ENCODE measurements around the gene CYYR1. TPM values are rescaled to one million over a fixed set of nuclear protein-coding genes. Genes with fewer than 3 reads are reported as not detected.

The CYYR1 gene
- total RNA-seq, 1 experiment from 2014 or later: not detected

DNA sequence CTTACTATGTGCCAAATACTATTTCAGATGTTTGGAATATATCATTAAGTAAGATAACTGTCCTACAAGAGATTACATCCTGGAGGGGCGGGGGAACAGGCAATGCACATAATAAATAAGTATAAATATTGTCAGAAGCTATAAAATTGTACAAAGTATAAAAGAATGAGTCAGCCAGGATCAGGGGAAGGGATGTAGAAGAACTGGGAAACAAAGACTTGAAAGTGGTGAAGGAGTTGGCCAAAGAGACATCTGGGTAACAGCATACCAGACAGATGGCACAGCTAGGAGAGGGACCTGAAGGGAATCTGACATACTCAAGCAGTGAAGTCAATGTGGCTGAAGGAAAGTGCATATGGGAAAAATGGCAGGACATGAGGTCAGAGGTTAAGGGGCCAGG, 53.9 kb downstream of the CYYR1 start:
- POLR2A ChIA-PET: no interaction called here
- in situ Hi-C loops (cut with HindIII; ENCODE audit: low pct_unique_long_range_greater_than_20kb, low sequenced_read_pairs): no loop called here

GRCh38 chr21:26515257-26515656, 57.8 kb downstream of the CYYR1 start:
- no peak for TF ChIP-seq POLR2AphosphoS5 (IDR thresholded peaks at IDR 0.05; ENCODE audit: low read depth, low read length)
- no peak for TF ChIP-seq REST (IDR thresholded peaks at IDR 0.05; ENCODE audit: insufficient read depth in 1 of 2, low read depth in 2 of 2, low read length in 1 of 2)
- TF ChIP-seq, protein P1, sequence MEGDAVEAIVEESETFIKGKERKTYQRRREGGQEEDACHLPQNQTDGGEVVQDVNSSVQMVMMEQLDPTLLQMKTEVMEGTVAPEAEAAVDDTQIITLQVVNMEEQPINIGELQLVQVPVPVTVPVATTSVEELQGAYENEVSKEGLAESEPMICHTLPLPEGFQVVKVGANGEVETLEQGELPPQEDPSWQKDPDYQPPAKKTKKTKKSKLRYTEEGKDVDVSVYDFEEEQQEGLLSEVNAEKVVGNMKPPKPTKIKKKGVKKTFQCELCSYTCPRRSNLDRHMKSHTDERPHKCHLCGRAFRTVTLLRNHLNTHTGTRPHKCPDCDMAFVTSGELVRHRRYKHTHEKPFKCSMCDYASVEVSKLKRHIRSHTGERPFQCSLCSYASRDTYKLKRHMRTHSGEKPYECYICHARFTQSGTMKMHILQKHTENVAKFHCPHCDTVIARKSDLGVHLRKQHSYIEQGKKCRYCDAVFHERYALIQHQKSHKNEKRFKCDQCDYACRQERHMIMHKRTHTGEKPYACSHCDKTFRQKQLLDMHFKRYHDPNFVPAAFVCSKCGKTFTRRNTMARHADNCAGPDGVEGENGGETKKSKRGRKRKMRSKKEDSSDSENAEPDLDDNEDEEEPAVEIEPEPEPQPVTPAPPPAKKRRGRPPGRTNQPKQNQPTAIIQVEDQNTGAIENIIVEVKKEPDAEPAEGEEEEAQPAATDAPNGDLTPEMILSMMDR (IDR thresholded peaks at IDR 0.05): no peak
- TF ChIP-seq SIN3A (IDR thresholded peaks at IDR 0.05; ENCODE audit: borderline replicate concordance, insufficient read depth, low read depth, low read length): no peak
- TF ChIP-seq TCF7L2 (IDR thresholded peaks at IDR 0.05; ENCODE audit: low read depth, low read length): no peak
- Histone ChIP-seq H3K4me1 (ENCODE audit: control insufficient read depth, insufficient read depth, low read length) (no peaks in the 10 kb centered on the region), H3K27me3 (ENCODE audit: control insufficient read depth, insufficient read depth, low read length) (no peaks in the 10 kb centered on the region), H3K27ac (ENCODE audit: low read length) (no peak overlapping the region), H3K36me3 (ENCODE audit: control insufficient read depth, insufficient read depth, low read length) (no peaks in the 10 kb centered on the region), H3K4me3 (ENCODE audit: low read depth in 2 of 2, low read length in 2 of 2) (no peak overlapping the region), H3K9me3 (ENCODE audit: control insufficient read depth, insufficient read depth, low read depth, low read length) (no peaks in the 10 kb centered on the region)
- ChIA-PET CTCF (no interaction called here), POLR2A (no interaction called here)
- ATAC-seq (no peak), DNase-seq (ENCODE audit: low read depth, low spot score) (no peak)
- BruUV-seq (replicated peaks): no TSS peak
- intact Hi-C loops (cut with micrococcal nuclease; ENCODE audit: unreplicated experiment) (no loop called here), in situ Hi-C loops (cut with HindIII; ENCODE audit: low pct_unique_long_range_greater_than_20kb, low sequenced_read_pairs) (no loop called here)

More for the DNA sequence above, 53.9 kb downstream of the CYYR1 start:
- no peak for ATAC-seq
- no peak for DNase-seq (ENCODE audit: low read depth, low spot score)
- TF ChIP-seq, protein P1 (IDR thresholded peaks at IDR 0.05): no peak
- TF ChIP-seq TCF7L2 (IDR thresholded peaks at IDR 0.05; ENCODE audit: low read depth, low read length): no peak
- TF ChIP-seq POLR2AphosphoS5 (IDR thresholded peaks at IDR 0.05; ENCODE audit: low read depth, low read length): no peak
- TF ChIP-seq REST (IDR thresholded peaks at IDR 0.05; ENCODE audit: insufficient read depth in 1 of 2, low read depth in 2 of 2, low read length in 1 of 2): no peak
- no peak for TF ChIP-seq SIN3A (IDR thresholded peaks at IDR 0.05; ENCODE audit: borderline replicate concordance, insufficient read depth, low read depth, low read length)
- Histone ChIP-seq H3K27me3 (ENCODE audit: control insufficient read depth, insufficient read depth, low read length) (no peaks in the 10 kb centered on the region), H3K9me3 (ENCODE audit: control insufficient read depth, insufficient read depth, low read depth, low read length) (no peaks in the 10 kb centered on the region), H3K4me3 (ENCODE audit: low read depth in 2 of 2, low read length in 2 of 2) (no peak overlapping the region), H3K4me1 (ENCODE audit: control insufficient read depth, insufficient read depth, low read length) (no peaks in the 10 kb centered on the region), H3K36me3 (ENCODE audit: control insufficient read depth, insufficient read depth, low read length) (no peaks in the 10 kb centered on the region), H3K27ac (ENCODE audit: low read length) (no peak overlapping the region)
- intact Hi-C loops (cut with micrococcal nuclease; ENCODE audit: unreplicated experiment): no loop called here
- CTCF ChIA-PET: no interaction called here
- BruUV-seq (replicated peaks): no TSS peak
